Adrenal gland (tissue), 5 donors: Measurements from ENCODE around the gene HSPA8.

ENCODE experiments used
- POLR2A ChIP-seq, 2 donors: fragments of 450-650 bp; IDR thresholded peaks; one replicate each; pipeline ENCODE4 v1.6.1; 2017; ENCODE audit warnings: antibody characterized with exemption in 2 of 2, mild to moderate bottlenecking in 2 of 2, moderate library complexity in 1 of 2
- TF ChIP-seq, protein P1 (sequence below), 6 experiments: fragments of 450-650 bp in 4 of 6; fragments of 200-600 bp in 2 of 6; sonication (generic) in 1 of 6; IDR thresholded peaks; 1 replicate in 5 of 6; 2 replicates in 1 of 6; pipeline versions ENCODE4 v1.5.1 to v1.8.0; 2016 to 2021; ENCODE audit warnings: antibody characterized with exemption in 6 of 6, mild to moderate bottlenecking in 2 of 6, moderate library complexity in 1 of 6
- donor health status: DM: no; HTN: no; CAD: no.

DNA sequence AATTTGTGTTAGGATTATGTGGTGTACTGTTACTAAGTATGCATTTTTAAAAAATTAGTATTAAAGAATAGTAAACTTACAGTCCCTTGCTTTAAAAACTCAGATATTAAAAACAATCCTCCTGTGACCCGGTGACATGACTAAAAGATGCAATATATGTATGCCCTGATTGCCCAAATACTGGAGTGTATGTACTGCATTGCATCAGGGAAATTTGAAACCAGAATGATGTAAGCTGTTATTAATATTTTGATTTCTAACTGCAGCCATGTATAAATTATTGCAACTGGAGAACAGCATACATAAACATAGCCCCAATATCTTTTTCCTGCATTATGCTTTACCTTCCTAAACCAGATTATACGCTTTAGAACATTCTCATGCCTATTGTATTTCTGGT lies 3.7 kb upstream of the HSPA8 start:
- TF ChIP-seq, protein P1, sequence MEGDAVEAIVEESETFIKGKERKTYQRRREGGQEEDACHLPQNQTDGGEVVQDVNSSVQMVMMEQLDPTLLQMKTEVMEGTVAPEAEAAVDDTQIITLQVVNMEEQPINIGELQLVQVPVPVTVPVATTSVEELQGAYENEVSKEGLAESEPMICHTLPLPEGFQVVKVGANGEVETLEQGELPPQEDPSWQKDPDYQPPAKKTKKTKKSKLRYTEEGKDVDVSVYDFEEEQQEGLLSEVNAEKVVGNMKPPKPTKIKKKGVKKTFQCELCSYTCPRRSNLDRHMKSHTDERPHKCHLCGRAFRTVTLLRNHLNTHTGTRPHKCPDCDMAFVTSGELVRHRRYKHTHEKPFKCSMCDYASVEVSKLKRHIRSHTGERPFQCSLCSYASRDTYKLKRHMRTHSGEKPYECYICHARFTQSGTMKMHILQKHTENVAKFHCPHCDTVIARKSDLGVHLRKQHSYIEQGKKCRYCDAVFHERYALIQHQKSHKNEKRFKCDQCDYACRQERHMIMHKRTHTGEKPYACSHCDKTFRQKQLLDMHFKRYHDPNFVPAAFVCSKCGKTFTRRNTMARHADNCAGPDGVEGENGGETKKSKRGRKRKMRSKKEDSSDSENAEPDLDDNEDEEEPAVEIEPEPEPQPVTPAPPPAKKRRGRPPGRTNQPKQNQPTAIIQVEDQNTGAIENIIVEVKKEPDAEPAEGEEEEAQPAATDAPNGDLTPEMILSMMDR (IDR thresholded peaks at IDR 0.05) = no peak
- no peak for TF ChIP-seq POLR2A (IDR thresholded peaks at IDR 0.05)
